LNCaP clone FGC (cell line): Measurements from ENCODE around the gene PFKM.

Experiments
- DNase-seq: peaks from one replicate; pipeline ENCODE4 v3.0.0-alpha.2; 2011; ENCODE audit warnings: low read depth
- H3K4me3 ChIP-seq: 2 replicates; pipeline ENCODE4 v1.5.1; 2011; ENCODE audit warnings: mild to moderate bottlenecking, low read depth, low read length, control low read depth
- TF ChIP-seq, protein P1 (sequence below): IDR thresholded peaks from 2 replicates; pipeline ENCODE4 v1.5.1; 2012; ENCODE audit warnings: mild to moderate bottlenecking; ENCODE audit not compliant: control insufficient read depth, insufficient read depth; ENCODE audit errors: extremely low read depth

The PFKM gene

DNA sequence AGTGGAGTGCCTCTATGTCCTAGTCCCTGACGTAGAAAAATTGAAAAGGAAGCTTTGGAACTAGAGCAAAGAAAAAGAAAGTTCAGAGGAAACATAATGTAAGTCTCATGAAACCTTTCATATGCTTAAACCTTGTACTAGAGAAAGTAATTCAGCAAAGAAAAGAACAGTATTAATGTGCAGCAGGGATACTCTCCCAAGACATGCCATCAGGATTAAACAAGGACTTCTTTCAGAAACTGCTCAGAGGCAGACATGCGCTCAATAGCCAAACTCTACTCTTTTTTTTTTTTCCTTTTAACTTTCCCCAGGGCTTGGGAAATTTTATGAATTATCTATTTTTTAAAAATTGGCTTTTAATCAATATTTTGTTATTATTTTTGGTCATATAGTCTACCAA, 45.3 kb downstream of the PFKM start:
- TF ChIP-seq, protein P1, sequence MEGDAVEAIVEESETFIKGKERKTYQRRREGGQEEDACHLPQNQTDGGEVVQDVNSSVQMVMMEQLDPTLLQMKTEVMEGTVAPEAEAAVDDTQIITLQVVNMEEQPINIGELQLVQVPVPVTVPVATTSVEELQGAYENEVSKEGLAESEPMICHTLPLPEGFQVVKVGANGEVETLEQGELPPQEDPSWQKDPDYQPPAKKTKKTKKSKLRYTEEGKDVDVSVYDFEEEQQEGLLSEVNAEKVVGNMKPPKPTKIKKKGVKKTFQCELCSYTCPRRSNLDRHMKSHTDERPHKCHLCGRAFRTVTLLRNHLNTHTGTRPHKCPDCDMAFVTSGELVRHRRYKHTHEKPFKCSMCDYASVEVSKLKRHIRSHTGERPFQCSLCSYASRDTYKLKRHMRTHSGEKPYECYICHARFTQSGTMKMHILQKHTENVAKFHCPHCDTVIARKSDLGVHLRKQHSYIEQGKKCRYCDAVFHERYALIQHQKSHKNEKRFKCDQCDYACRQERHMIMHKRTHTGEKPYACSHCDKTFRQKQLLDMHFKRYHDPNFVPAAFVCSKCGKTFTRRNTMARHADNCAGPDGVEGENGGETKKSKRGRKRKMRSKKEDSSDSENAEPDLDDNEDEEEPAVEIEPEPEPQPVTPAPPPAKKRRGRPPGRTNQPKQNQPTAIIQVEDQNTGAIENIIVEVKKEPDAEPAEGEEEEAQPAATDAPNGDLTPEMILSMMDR = no peak
- no peak overlapping the region for H3K4me3 ChIP-seq
- no peak for DNase-seq

DNA sequence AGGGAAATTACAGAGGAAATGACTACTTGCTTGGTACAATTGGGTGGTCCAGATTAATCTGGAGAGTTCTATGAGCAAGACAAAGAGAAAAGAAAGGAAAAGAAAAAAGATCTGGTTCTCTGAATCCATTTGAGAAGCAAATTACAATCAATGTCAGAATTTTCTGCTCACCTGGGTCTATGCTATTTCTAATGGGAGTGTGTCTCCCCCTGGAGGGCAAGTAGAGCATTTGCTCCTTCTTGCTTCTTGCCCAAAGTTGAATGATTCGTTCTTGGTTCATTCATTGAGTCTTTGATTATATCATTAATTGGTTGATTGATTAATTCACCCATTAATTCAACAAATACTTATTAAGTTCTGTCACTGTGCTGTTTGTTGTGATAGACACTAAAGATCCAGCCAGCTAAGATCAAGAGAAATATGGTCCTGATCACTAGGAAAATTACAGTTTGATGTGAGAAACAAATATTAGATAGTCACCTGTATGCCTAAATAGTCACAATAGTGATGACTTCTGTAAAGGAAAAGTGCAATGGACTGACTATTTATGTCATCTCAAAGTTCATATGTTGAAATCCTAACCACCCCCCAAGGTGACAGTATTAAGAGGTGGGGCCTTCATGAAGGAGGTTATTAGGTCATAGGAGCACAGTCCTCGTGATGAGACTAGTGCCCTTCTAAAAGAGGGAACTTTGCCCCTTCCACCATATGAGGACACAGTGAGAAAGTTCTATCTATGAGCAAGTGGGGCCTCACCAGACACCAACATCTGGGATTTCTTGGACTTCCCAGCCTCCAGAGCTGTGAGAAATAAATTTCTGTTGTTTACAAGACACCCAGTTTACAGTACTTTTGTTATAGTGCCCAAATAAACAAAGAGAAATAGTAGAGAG, 46.2 kb downstream of the PFKM start:
- TF ChIP-seq, protein P1 = peak; percentile 87
- H3K4me3 ChIP-seq = no peak overlapping the region
- DNase-seq = peak; percentile 49

DNA sequence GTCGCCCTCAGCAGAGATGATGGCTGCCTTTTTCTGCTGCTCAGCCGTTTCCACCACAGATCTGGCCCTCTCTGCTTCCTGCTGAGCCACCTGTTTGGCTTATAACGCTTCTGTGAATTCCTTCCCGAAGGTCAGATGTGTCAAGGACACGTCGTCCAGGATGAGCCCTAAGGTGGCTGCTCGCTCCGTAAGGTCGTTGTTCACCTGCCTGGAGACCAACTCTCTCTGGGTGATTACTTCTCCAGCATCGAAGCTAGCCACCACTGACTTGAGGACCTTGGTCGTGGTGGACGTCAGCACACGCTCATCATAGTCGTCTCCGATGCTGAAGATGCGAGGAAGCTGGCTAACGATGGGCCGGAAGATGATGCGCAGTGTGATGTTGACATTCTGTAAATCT, 49.8 kb downstream of the PFKM start:
- no peak for DNase-seq
- TF ChIP-seq, protein P1 = no peak
- no peak overlapping the region for H3K4me3 ChIP-seq

DNA sequence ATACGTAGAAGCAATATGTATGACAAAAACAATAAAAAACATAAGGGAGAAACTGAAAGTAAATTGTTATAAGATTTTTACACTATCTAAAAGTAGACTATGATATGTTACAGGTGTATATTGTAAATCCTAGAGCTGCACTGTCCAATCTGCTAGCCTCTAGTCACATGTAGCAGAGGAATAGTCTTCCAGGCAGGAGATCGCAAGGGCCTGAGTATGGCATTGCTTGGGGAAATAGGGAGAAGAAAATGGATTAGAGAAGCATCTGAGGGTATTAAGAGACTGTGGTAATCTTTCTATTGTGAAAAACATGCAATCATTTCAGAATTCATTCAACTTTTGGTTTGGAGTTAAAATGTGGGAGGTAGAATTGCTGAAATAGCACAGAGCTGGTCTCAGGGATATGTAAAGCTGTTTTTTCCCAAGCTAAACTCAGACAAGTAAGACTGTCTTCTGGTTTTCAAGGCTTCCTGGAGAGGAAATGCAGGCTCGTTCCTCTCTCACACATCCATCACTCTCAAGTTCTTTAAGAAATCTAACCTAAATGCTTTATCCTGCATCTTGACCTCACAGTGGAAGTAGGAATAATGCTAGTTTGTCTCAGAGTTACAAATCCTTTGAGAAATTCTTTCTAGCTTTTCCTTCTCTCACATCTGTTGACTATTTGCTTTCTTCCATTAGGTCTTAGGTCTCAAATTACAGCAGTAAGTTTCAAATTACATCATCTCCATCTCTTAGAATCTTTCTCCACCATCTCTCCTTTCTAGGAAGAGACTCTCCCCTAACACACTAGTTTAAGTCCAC, 56.7 kb downstream of the PFKM start:
- TF ChIP-seq, protein P1 = no peak
- no peak overlapping the region for H3K4me3 ChIP-seq
- DNase-seq = no peak

DNA sequence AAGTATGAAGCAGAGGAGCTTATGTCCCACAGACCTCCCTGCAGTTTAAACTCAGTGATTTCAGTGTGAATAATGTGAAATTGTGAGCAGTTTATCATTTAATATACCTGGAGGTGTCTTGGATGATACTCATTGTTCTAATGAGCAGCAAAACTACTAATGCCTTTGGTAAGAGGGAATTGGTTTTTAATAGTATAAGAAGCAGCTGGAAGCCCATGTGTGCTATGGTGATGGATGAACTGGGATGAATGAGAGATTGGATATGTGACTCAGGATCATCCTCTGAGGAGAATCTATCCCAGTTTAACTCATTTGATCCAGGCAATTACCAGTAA, 57.2 kb downstream of the PFKM start:
- TF ChIP-seq, protein P1 = no peak
- DNase-seq = no peak
- no peak overlapping the region for H3K4me3 ChIP-seq

DNA sequence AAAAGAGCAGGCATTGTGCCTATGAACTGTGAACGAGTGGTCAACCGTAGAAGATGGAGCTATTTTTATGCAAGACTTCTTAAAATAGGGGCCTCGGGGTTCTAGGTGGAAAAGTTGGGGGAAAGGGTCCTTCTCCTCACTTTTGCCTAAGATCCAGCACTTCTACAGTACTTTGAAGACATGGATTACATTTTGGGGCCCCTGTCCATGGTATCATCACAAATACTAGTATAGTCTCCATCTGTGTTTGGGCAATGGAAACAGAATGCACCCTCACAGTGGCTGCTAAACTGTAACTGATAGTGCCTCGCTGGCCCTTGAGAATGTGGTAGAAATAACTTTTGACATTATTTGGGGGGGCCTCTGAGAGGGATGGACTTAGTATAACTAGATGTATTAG, 58.8 kb downstream of the PFKM start:
- no peak overlapping the region for H3K4me3 ChIP-seq
- TF ChIP-seq, protein P1 = no peak
- no peak for DNase-seq
